GM21786 (cell line): Measurements from ENCODE around the gene RFX7.
"Not testable (repeated sequence)": the region's sequence is repeated elsewhere in the genome, so short reads cannot be mapped to it uniquely, and the experiment has no call there.

Source experiments
- ATAC-seq: cut with Tn5 transposase; IDR thresholded peaks from one replicate; pipeline ENCODE4 v1.9.1; 2021; ENCODE audit not compliant: unreplicated experiment

RFX7 gene

GRCh38 chr15:56243163-56244037 lies at the start of gene RFX7:
TSS of gene RFX7 (minus strand) at chr15:56243879. CDS start at chr15:56243285, 594 bp downstream.
- ATAC-seq: peak; percentile 41

GRCh38 chr15:56292546-56293316 lies 49.1 kb upstream of the RFX7 start:
- no peak for ATAC-seq

GRCh38 chr15:56291741-56292140 lies 48.1 kb upstream of the RFX7 start:
- ATAC-seq: no peak

- no peak for ATAC-seq
Observed at GRCh38 chr15:56286213-56286612, 42.5 kb upstream of the RFX7 start.

- ATAC-seq: no peak
Observed at GRCh38 chr15:56281145-56281544, 37.5 kb upstream of the RFX7 start.

GRCh38 chr15:56273724-56274123 lies 30.0 kb upstream of the RFX7 start:
- ATAC-seq: no peak

GRCh38 chr15:56272454-56272853 lies 28.8 kb upstream of the RFX7 start:
- ATAC-seq: no peak

- not testable (repeated sequence) for ATAC-seq
Observed at GRCh38 chr15:56266465-56266864, 22.8 kb upstream of the RFX7 start.

GRCh38 chr15:56261854-56262509 lies 18.3 kb upstream of the RFX7 start:
- no peak for ATAC-seq

- ATAC-seq: not testable (repeated sequence)
Observed at GRCh38 chr15:56257306-56257705, 13.6 kb upstream of the RFX7 start.

GRCh38 chr15:56254265-56254664 lies 10.6 kb upstream of the RFX7 start:
- ATAC-seq: no peak

- no peak for ATAC-seq
Observed at GRCh38 chr15:56252386-56252785, 8.7 kb upstream of the RFX7 start.

GRCh38 chr15:56251315-56252095 lies 7.8 kb upstream of the RFX7 start:
- ATAC-seq: no peak

- no peak for ATAC-seq
Observed at GRCh38 chr15:56250626-56251025, 6.9 kb upstream of the RFX7 start.

- no peak for ATAC-seq
Observed at GRCh38 chr15:56249092-56249491, 5.4 kb upstream of the RFX7 start.

- ATAC-seq: no peak
Observed at GRCh38 chr15:56248311-56248992, 4.8 kb upstream of the RFX7 start.

- no peak for ATAC-seq
Observed at GRCh38 chr15:56247266-56247665, 3.6 kb upstream of the RFX7 start.

- peak; percentile 58 for ATAC-seq
Observed at GRCh38 chr15:56245871-56246814, 2.5 kb upstream of the RFX7 start.
